ENCODE measurements around the gene LEF1. TPM values are rescaled to one million over a fixed set of nuclear protein-coding genes. Genes with fewer than 3 reads are reported as not detected.

The LEF1 gene
- total RNA-seq, 2 experiments from 2014 or later, result 29.4 to 30.6 TPM

- no peak overlapping the region for H3K27ac Mint-ChIP-seq
Observed at GRCh38 chr4:108081256-108081655, 87.5 kb downstream of the LEF1 start.

GRCh38 chr4:108080747-108081146 is 88.0 kb downstream of the LEF1 start:
- H3K27me3 Mint-ChIP-seq, result peaks cover 17% of the 10 kb centered on the region
- CTCF ChIA-PET, result interaction anchor here (1.2 kb wide), 1 partner anchor 13 kb away, joined by 3 read pairs; no protein-coding TSS in a partner anchor
- H3K27ac Mint-ChIP-seq, result no peak overlapping the region
- no peak for DNase-seq
- peaks cover 5% of the 10 kb centered on the region for H3K4me1 Mint-ChIP-seq
- peaks cover 17% of the 10 kb centered on the region for H3K36me3 Mint-ChIP-seq
- peak; percentile 49 for ATAC-seq
- no peaks in the 10 kb centered on the region for H3K9me3 Mint-ChIP-seq (ENCODE audit: low read depth)
- peak overlapping the region; percentile 16 for H3K4me3 Mint-ChIP-seq

More at GRCh38 chr4:108081256-108081655, 87.5 kb downstream of the LEF1 start:
- H3K27me3 Mint-ChIP-seq, result peaks cover 17% of the 10 kb centered on the region
- no peak overlapping the region for H3K4me3 Mint-ChIP-seq
- H3K4me1 Mint-ChIP-seq, result peaks cover 5% of the 10 kb centered on the region
- ATAC-seq (no peak), DNase-seq (no peak)
- no peaks in the 10 kb centered on the region for H3K9me3 Mint-ChIP-seq (ENCODE audit: low read depth)
- H3K36me3 Mint-ChIP-seq, result peaks cover 17% of the 10 kb centered on the region
- CTCF ChIA-PET, result interaction anchor here (1.2 kb wide), 1 partner anchor 13 kb away, joined by 3 read pairs; no protein-coding TSS in a partner anchor

- H3K36me3 Mint-ChIP-seq, result peaks cover 16% of the 10 kb centered on the region
- peaks cover 7% of the 10 kb centered on the region for H3K4me1 Mint-ChIP-seq
- H3K4me3 Mint-ChIP-seq, result no peak overlapping the region
- H3K27me3 Mint-ChIP-seq, result peaks cover 16% of the 10 kb centered on the region
- DNase-seq, result no peak
- CTCF ChIA-PET, result interaction anchor here (0.6 kb wide), 1 partner anchor 17 kb away, joined by 4 read pairs; no protein-coding TSS in a partner anchor
- ATAC-seq, result no peak
- H3K9me3 Mint-ChIP-seq (ENCODE audit: low read depth), result no peaks in the 10 kb centered on the region
- no peak overlapping the region for H3K27ac Mint-ChIP-seq
Observed at GRCh38 chr4:108078024-108078733, 90.6 kb downstream of the LEF1 start.

- peak overlapping the region; percentile 13 for H3K4me3 Mint-ChIP-seq
- H3K27ac Mint-ChIP-seq, result peak overlapping the region; percentile 77
- CTCF ChIA-PET, result interaction anchor here (0.9 to 1.2 kb wide), 3 partner anchors 12 to 500 kb away, joined by 3 to 4 read pairs (median 3); no protein-coding TSS in a partner anchor
- DNase-seq (peak; percentile 78), ATAC-seq (peak; percentile 91)
- no peaks in the 10 kb centered on the region for H3K27me3 Mint-ChIP-seq
- peaks cover 22% of the 10 kb centered on the region for H3K4me1 Mint-ChIP-seq
- H3K36me3 Mint-ChIP-seq, result peaks cover 2% of the 10 kb centered on the region
- no peaks in the 10 kb centered on the region for H3K9me3 Mint-ChIP-seq (ENCODE audit: low read depth)
Observed at GRCh38 chr4:108072300-108072699, 96.4 kb downstream of the LEF1 start.

- DNase-seq (no peak), ATAC-seq (no peak)
- Mint-ChIP-seq H3K27ac (no peak overlapping the region), H3K9me3 (ENCODE audit: low read depth) (no peaks in the 10 kb centered on the region), H3K4me1 (peaks cover 22% of the 10 kb centered on the region), H3K27me3 (no peaks in the 10 kb centered on the region), H3K4me3 (no peak overlapping the region), H3K36me3 (peaks cover 3% of the 10 kb centered on the region)
- CTCF ChIA-PET, result no interaction called here
Observed at GRCh38 chr4:108070775-108071174, 98.0 kb downstream of the LEF1 start.

- H3K4me1 Mint-ChIP-seq, result peaks cover 25% of the 10 kb centered on the region
- peaks cover 3% of the 10 kb centered on the region for H3K36me3 Mint-ChIP-seq
- ATAC-seq (no peak), DNase-seq (no peak)
- H3K27me3 Mint-ChIP-seq, result no peaks in the 10 kb centered on the region
- no peaks in the 10 kb centered on the region for H3K9me3 Mint-ChIP-seq (ENCODE audit: low read depth)
- no peak overlapping the region for H3K4me3 Mint-ChIP-seq
- CTCF ChIA-PET, result interaction anchor here (1.1 to 1.3 kb wide), 2 partner anchors 63 to 425 kb away, joined by 3 read pairs; no protein-coding TSS in a partner anchor
- no peak overlapping the region for H3K27ac Mint-ChIP-seq
Observed at GRCh38 chr4:108068442-108068841, 100.3 kb downstream of the LEF1 start.

GRCh38 chr4:108060686-108061321 is 107.9 kb downstream of the LEF1 start:
- Mint-ChIP-seq H3K9me3 (ENCODE audit: low read depth) (no peaks in the 10 kb centered on the region), H3K4me1 (peaks cover 4% of the 10 kb centered on the region), H3K36me3 (peaks cover 2% of the 10 kb centered on the region), H3K27me3 (peaks cover 8% of the 10 kb centered on the region), H3K27ac (no peak overlapping the region), H3K4me3 (no peak overlapping the region)
- DNase-seq (no peak), ATAC-seq (no peak)
- CTCF ChIA-PET, result interaction anchor here (0.6 to 1.5 kb wide), 7 partner anchors 11 to 512 kb away, joined by 3 to 6 read pairs (median 3); no protein-coding TSS in a partner anchor

GRCh38 chr4:108060164-108060563 is 108.6 kb downstream of the LEF1 start:
- no peak overlapping the region for H3K4me3 Mint-ChIP-seq
- peaks cover 2% of the 10 kb centered on the region for H3K36me3 Mint-ChIP-seq
- CTCF ChIA-PET, result interaction anchor here (0.6 to 1.5 kb wide), 4 partner anchors 12 to 513 kb away, joined by 3 to 6 read pairs (median 3); no protein-coding TSS in a partner anchor
- no peaks in the 10 kb centered on the region for H3K9me3 Mint-ChIP-seq (ENCODE audit: low read depth)
- H3K27me3 Mint-ChIP-seq, result peaks cover 8% of the 10 kb centered on the region
- no peak for DNase-seq
- peaks cover 4% of the 10 kb centered on the region for H3K4me1 Mint-ChIP-seq
- H3K27ac Mint-ChIP-seq, result no peak overlapping the region
- ATAC-seq, result no peak

- Mint-ChIP-seq H3K27me3 (peaks cover 8% of the 10 kb centered on the region), H3K4me1 (no peaks in the 10 kb centered on the region), H3K9me3 (ENCODE audit: low read depth) (no peaks in the 10 kb centered on the region), H3K4me3 (no peak overlapping the region), H3K27ac (no peak overlapping the region), H3K36me3 (peaks cover 2% of the 10 kb centered on the region)
- CTCF ChIA-PET, result no interaction called here
- ATAC-seq (no peak), DNase-seq (no peak)
Observed at GRCh38 chr4:108058685-108059440, 109.9 kb downstream of the LEF1 start.

- ATAC-seq, result no peak
- no peaks in the 10 kb centered on the region for H3K27me3 Mint-ChIP-seq
- H3K9me3 Mint-ChIP-seq (ENCODE audit: low read depth), result no peaks in the 10 kb centered on the region
- no peak overlapping the region for H3K27ac Mint-ChIP-seq
- H3K4me1 Mint-ChIP-seq, result peaks cover 10% of the 10 kb centered on the region
- H3K4me3 Mint-ChIP-seq, result no peak overlapping the region
- H3K36me3 Mint-ChIP-seq, result no peaks in the 10 kb centered on the region
- CTCF ChIA-PET, result interaction anchor here (1.0 to 1.1 kb wide), 2 partner anchors 11 to 37 kb away, joined by 3 to 4 read pairs; no protein-coding TSS in a partner anchor
- no peak for DNase-seq
Observed at GRCh38 chr4:108056418-108056817, 112.3 kb downstream of the LEF1 start.

GRCh38 chr4:108055787-108056186 is 112.9 kb downstream of the LEF1 start:
- no peak overlapping the region for H3K27ac Mint-ChIP-seq
- peaks cover 12% of the 10 kb centered on the region for H3K4me1 Mint-ChIP-seq
- CTCF ChIA-PET, result interaction anchor here (1.0 to 1.1 kb wide), 2 partner anchors 10 to 36 kb away, joined by 3 to 4 read pairs; no protein-coding TSS in a partner anchor

GRCh38 chr4:108054025-108054638 is 114.6 kb downstream of the LEF1 start:
- H3K9me3 Mint-ChIP-seq (ENCODE audit: low read depth), result no peaks in the 10 kb centered on the region
- CTCF ChIA-PET, result no interaction called here
- peaks cover 27% of the 10 kb centered on the region for H3K4me1 Mint-ChIP-seq
- ATAC-seq (no peak), DNase-seq (no peak)
- H3K27me3 Mint-ChIP-seq, result no peaks in the 10 kb centered on the region
- H3K27ac Mint-ChIP-seq, result no peak overlapping the region
- H3K4me3 Mint-ChIP-seq, result no peak overlapping the region
- no peaks in the 10 kb centered on the region for H3K36me3 Mint-ChIP-seq

More at GRCh38 chr4:108055787-108056186, 112.9 kb downstream of the LEF1 start:
- ATAC-seq, result no peak
- Mint-ChIP-seq H3K36me3 (no peaks in the 10 kb centered on the region), H3K4me3 (no peak overlapping the region), H3K27me3 (no peaks in the 10 kb centered on the region), H3K9me3 (ENCODE audit: low read depth) (no peaks in the 10 kb centered on the region)
- DNase-seq, result no peak

Measured in activated CD8-positive, alpha-beta memory T cell treated with anti-CD3 and anti-CD28 coated beads, Interleukin-2, amount 10 ng/mL, durations not matched to agents 7 days and 5 days (primary cell).